ENCODE measurements around the gene HAUS7. TPM values are rescaled to one million over a fixed set of nuclear protein-coding genes. Genes with fewer than 3 reads are reported as not detected.

HAUS7 gene
- polyA plus RNA-seq, 1 donor (not counting 4 experiments of a cell fraction or from before 2014, with no cell fraction given): 13.8 TPM

- Histone ChIP-seq H3K4me3 (ENCODE audit: control insufficient read depth in 2 of 3, extremely low read depth in 1 of 3, insufficient read depth in 2 of 3, low read depth in 1 of 3, low read length in 3 of 3) (no peak overlapping the region), H3K27me3 (ENCODE audit: control insufficient read depth, extremely low read depth, insufficient read depth, low read length) (no peaks in the 10 kb centered on the region), H3K4me2 (ENCODE audit: control insufficient read depth, extremely low read depth, insufficient read depth, low read depth, low read length) (no peak overlapping the region), H2AFZ (ENCODE audit: control insufficient read depth, low read length) (no peak overlapping the region), H3K27ac (ENCODE audit: control insufficient read depth, insufficient read depth, low read length) (no peak overlapping the region), H3K9me3 (ENCODE audit: control insufficient read depth, low read depth, low read length) (no peaks in the 10 kb centered on the region), H3K4me1 (ENCODE audit: control insufficient read depth, extremely low read depth, insufficient read depth, low read length) (peaks cover 2% of the 10 kb centered on the region), H3K9me1 (ENCODE audit: control insufficient read depth, extremely low read depth, insufficient read depth, low read length) (no peaks in the 10 kb centered on the region), H3K9ac (ENCODE audit: control insufficient read depth, extremely low read depth, insufficient read depth, low read length) (no peak overlapping the region), H3K79me2 (ENCODE audit: control insufficient read depth, insufficient read depth, low read length) (no peaks in the 10 kb centered on the region), H4K20me1 (ENCODE audit: control insufficient read depth, extremely low read depth, insufficient read depth, low read length) (no peaks in the 10 kb centered on the region), H3K36me3 (ENCODE audit: control insufficient read depth in 2 of 2, extremely low read depth in 1 of 2, insufficient read depth in 2 of 2, low read length in 2 of 2) (peaks cover 0 to 3% of the 10 kb centered on the region in 2 experiments)
- dilution Hi-C loops (cut with MboI; ENCODE audit: extremely low pct_ligation_motif_present, low sequenced_read_pairs): no loop called here
- FAIRE-seq (no peak), DNase-seq (ENCODE audit: low read depth, low spot score) (no peak)
- TF ChIP-seq CTCF (optimal IDR thresholded peaks at IDR 0.05 in 1 of 3, IDR thresholded peaks at IDR 0.05 in 1 of 3, conservative IDR thresholded peaks at IDR 0.05 in 1 of 3; ENCODE audit: extremely low read depth in 1 of 3, insufficient read depth in 2 of 3, low read length in 3 of 3): no peak
- TF ChIP-seq EZH2 (IDR thresholded peaks at IDR 0.05; ENCODE audit: low read length): no peak
Measured at GRCh38 chrX:153459986-153460385, 10.4 kb downstream of the HAUS7 start.

GRCh38 chrX:153458476-153458875, 11.9 kb downstream of the HAUS7 start:
- Histone ChIP-seq H3K27ac (ENCODE audit: control insufficient read depth, insufficient read depth, low read length) (no peak overlapping the region), H3K9me1 (ENCODE audit: control insufficient read depth, extremely low read depth, insufficient read depth, low read length) (no peaks in the 10 kb centered on the region), H3K9ac (ENCODE audit: control insufficient read depth, extremely low read depth, insufficient read depth, low read length) (no peak overlapping the region), H2AFZ (ENCODE audit: control insufficient read depth, low read length) (no peak overlapping the region), H3K4me3 (ENCODE audit: control insufficient read depth in 2 of 3, extremely low read depth in 1 of 3, insufficient read depth in 2 of 3, low read depth in 1 of 3, low read length in 3 of 3) (no peak overlapping the region), H3K9me3 (ENCODE audit: control insufficient read depth, low read depth, low read length) (no peaks in the 10 kb centered on the region), H3K4me2 (ENCODE audit: control insufficient read depth, extremely low read depth, insufficient read depth, low read depth, low read length) (no peak overlapping the region), H3K4me1 (ENCODE audit: control insufficient read depth, extremely low read depth, insufficient read depth, low read length) (peaks cover 2% of the 10 kb centered on the region), H4K20me1 (ENCODE audit: control insufficient read depth, extremely low read depth, insufficient read depth, low read length) (no peaks in the 10 kb centered on the region), H3K27me3 (ENCODE audit: control insufficient read depth, extremely low read depth, insufficient read depth, low read length) (no peaks in the 10 kb centered on the region), H3K36me3 (ENCODE audit: control insufficient read depth in 2 of 2, extremely low read depth in 1 of 2, insufficient read depth in 2 of 2, low read length in 2 of 2) (peaks cover 0 to 3% of the 10 kb centered on the region in 2 experiments), H3K79me2 (ENCODE audit: control insufficient read depth, insufficient read depth, low read length) (no peaks in the 10 kb centered on the region)
- DNase-seq (ENCODE audit: low read depth, low spot score) (no peak), FAIRE-seq (no peak)
- dilution Hi-C loops (cut with MboI; ENCODE audit: extremely low pct_ligation_motif_present, low sequenced_read_pairs): no loop called here
- TF ChIP-seq EZH2 (IDR thresholded peaks at IDR 0.05; ENCODE audit: low read length) (no peak), CTCF (optimal IDR thresholded peaks at IDR 0.05 in 1 of 3, IDR thresholded peaks at IDR 0.05 in 1 of 3, conservative IDR thresholded peaks at IDR 0.05 in 1 of 3; ENCODE audit: extremely low read depth in 1 of 3, insufficient read depth in 2 of 3, low read length in 3 of 3) (no peak)

Data from keratinocyte (primary cell).